Testis (tissue), 2 donors: Measurements from ENCODE around the gene NUP214.

Experiments used
- POLR2A ChIP-seq: fragments of 450-650 bp; IDR thresholded peaks from one replicate; pipeline ENCODE4 v1.6.1; 2017; ENCODE audit warnings: antibody characterized with exemption, mild to moderate bottlenecking, moderate library complexity
- TF ChIP-seq, protein P1 (sequence below), 3 experiments: fragments of 450-650 bp in 2 of 3; fragments of 200-600 bp in 1 of 3; sonication (generic) in 1 of 3; IDR thresholded peaks; one replicate each; pipeline ENCODE4 v1.5.1; 2016 to 2019; ENCODE audit warnings: antibody characterized with exemption in 3 of 3, mild to moderate bottlenecking in 2 of 3, moderate library complexity in 1 of 3

- TF ChIP-seq, protein P1, sequence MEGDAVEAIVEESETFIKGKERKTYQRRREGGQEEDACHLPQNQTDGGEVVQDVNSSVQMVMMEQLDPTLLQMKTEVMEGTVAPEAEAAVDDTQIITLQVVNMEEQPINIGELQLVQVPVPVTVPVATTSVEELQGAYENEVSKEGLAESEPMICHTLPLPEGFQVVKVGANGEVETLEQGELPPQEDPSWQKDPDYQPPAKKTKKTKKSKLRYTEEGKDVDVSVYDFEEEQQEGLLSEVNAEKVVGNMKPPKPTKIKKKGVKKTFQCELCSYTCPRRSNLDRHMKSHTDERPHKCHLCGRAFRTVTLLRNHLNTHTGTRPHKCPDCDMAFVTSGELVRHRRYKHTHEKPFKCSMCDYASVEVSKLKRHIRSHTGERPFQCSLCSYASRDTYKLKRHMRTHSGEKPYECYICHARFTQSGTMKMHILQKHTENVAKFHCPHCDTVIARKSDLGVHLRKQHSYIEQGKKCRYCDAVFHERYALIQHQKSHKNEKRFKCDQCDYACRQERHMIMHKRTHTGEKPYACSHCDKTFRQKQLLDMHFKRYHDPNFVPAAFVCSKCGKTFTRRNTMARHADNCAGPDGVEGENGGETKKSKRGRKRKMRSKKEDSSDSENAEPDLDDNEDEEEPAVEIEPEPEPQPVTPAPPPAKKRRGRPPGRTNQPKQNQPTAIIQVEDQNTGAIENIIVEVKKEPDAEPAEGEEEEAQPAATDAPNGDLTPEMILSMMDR (IDR thresholded peaks at IDR 0.05), result no peak
- no peak for TF ChIP-seq POLR2A
Measured at GRCh38 chr9:131101207-131101964, 24.0 kb upstream of the NUP214 start.
